ENCODE measurements around the gene DIPK1B. TPM values are rescaled to one million over a fixed set of nuclear protein-coding genes. Genes with fewer than 3 reads are reported as not detected.

The DIPK1B gene
- polyA plus RNA-seq, 3 donors, result 0.10 TPM; not detected in 2

GRCh38 chr9:136667214-136667939 is 45.0 kb upstream of the DIPK1B start:
- no peak overlapping the region for H3K27ac Mint-ChIP-seq
- peaks cover 0 to 12% (median 5%) of the 10 kb centered on the region in 7 donors for H3K9me3 Mint-ChIP-seq
- Histone ChIP-seq H3K4me3 (replicated peaks in 1 of 3; ENCODE audit: low read depth in 2 of 3, low read length in 3 of 3) (no peak overlapping the region), H4K20me1 (ENCODE audit: insufficient read depth, low read length) (peaks cover 14% of the 10 kb centered on the region), H3K9ac (ENCODE audit: insufficient read depth, low read length, poor library complexity, severe bottlenecking) (no peak overlapping the region), H3K27me3 (ENCODE audit: control insufficient read depth in 2 of 2, insufficient read depth in 2 of 2, low read length in 2 of 2) (peaks cover 38 to 66% of the 10 kb centered on the region in 2 donors), H3K4me2 (replicated peaks; ENCODE audit: extremely low read depth, low read length, poor library complexity, severe bottlenecking) (no peak overlapping the region), H3K4me1 (ENCODE audit: control insufficient read depth in 1 of 2, insufficient read depth in 2 of 2, low read length in 2 of 2) (peaks cover 4 to 19% of the 10 kb centered on the region in 2 donors), H2AFZ (ENCODE audit: insufficient read depth, low read depth, low read length, poor library complexity, severe bottlenecking) (no peak overlapping the region), H3K27ac (ENCODE audit: low read depth in 1 of 2, low read length in 2 of 2) (no peak overlapping the region), H3K9me3 (replicated peaks in 1 of 2; ENCODE audit: control insufficient read depth in 1 of 2, insufficient read depth in 1 of 2, low read length in 2 of 2) (no peaks in the 10 kb centered on the region), H3K36me3 (replicated peaks in 1 of 2; ENCODE audit: control insufficient read depth in 1 of 2, insufficient read depth in 2 of 2, low read length in 2 of 2) (no peaks in the 10 kb centered on the region), H3K79me2 (ENCODE audit: insufficient read depth, low read length) (no peaks in the 10 kb centered on the region)
- intact Hi-C loops (cut with micrococcal nuclease), result no loop called here
- no peaks in the 10 kb centered on the region for H3K36me3 Mint-ChIP-seq
- H3K4me3 Mint-ChIP-seq, result peak overlapping the region in 1 of 2 donors; percentile 78
- no peak for TF ChIP-seq CTCF (IDR thresholded peaks at IDR 0.05)
- DNase-seq, result no peak
- peaks cover 55 to 74% (median 55%) of the 10 kb centered on the region in 3 donors for H3K27me3 Mint-ChIP-seq (ENCODE audit: low read depth in 3 of 3)
- 74% methylated on average over 20 of the region's 21 CpGs for WGBS (ENCODE audit: insufficient coverage)
- peaks cover 8% of the 10 kb centered on the region for H3K4me1 Mint-ChIP-seq

GRCh38 chr9:136667940-136668760 is 44.2 kb upstream of the DIPK1B start:
- H3K27ac Mint-ChIP-seq, result no peak overlapping the region
- H3K4me1 ChIP-seq (ENCODE audit: control insufficient read depth in 1 of 2, insufficient read depth in 2 of 2, low read length in 2 of 2), result peaks cover 4 to 19% of the 10 kb centered on the region in 2 donors
- no peak overlapping the region for H3K4me3 ChIP-seq (replicated peaks in 1 of 3; ENCODE audit: low read depth in 2 of 3, low read length in 3 of 3)
- no peaks in the 10 kb centered on the region for H3K9me3 ChIP-seq (replicated peaks in 1 of 2; ENCODE audit: control insufficient read depth in 1 of 2, insufficient read depth in 1 of 2, low read length in 2 of 2)
- peaks cover 0 to 12% (median 5%) of the 10 kb centered on the region in 7 donors for H3K9me3 Mint-ChIP-seq
- DNase-seq, result no peak
- peaks cover 2 to 5% of the 10 kb centered on the region in 2 donors for H3K36me3 ChIP-seq (replicated peaks in 1 of 2; ENCODE audit: control insufficient read depth in 1 of 2, insufficient read depth in 2 of 2, low read length in 2 of 2)
- no peak overlapping the region for H3K4me2 ChIP-seq (replicated peaks; ENCODE audit: extremely low read depth, low read length, poor library complexity, severe bottlenecking)
- no peaks in the 10 kb centered on the region for H3K79me2 ChIP-seq (ENCODE audit: insufficient read depth, low read length)
- 73% methylated on average over 40 of the region's 40 CpGs for WGBS (ENCODE audit: insufficient coverage)
- no peak for TF ChIP-seq CTCF (IDR thresholded peaks at IDR 0.05)
- peaks cover 8% of the 10 kb centered on the region for H3K4me1 Mint-ChIP-seq
- no peak overlapping the region for H2AFZ ChIP-seq (ENCODE audit: insufficient read depth, low read depth, low read length, poor library complexity, severe bottlenecking)
- H3K9ac ChIP-seq (ENCODE audit: insufficient read depth, low read length, poor library complexity, severe bottlenecking), result no peak overlapping the region
- H3K27me3 Mint-ChIP-seq (ENCODE audit: low read depth in 3 of 3), result peaks cover 48 to 67% (median 51%) of the 10 kb centered on the region in 3 donors
- H4K20me1 ChIP-seq (ENCODE audit: insufficient read depth, low read length), result peaks cover 17% of the 10 kb centered on the region
- intact Hi-C loops (cut with micrococcal nuclease), result no loop called here
- H3K36me3 Mint-ChIP-seq, result peaks cover 2 to 4% of the 10 kb centered on the region in 2 donors
- H3K27ac ChIP-seq (ENCODE audit: low read depth in 1 of 2, low read length in 2 of 2), result no peak overlapping the region
- H3K4me3 Mint-ChIP-seq, result peak overlapping the region in 1 of 2 donors; percentile 16
- H3K27me3 ChIP-seq (ENCODE audit: control insufficient read depth in 2 of 2, insufficient read depth in 2 of 2, low read length in 2 of 2), result peaks cover 33 to 58% of the 10 kb centered on the region in 2 donors

Measured in CD14-positive monocyte (primary cell).